GM19099 (cell line): ENCODE measurements around the gene DNAAF8.

ENCODE experiments used
- POLR2A ChIP-seq: IDR thresholded peaks from 3 replicates; pipeline ENCODE4 v1.6.1; 2011; ENCODE audit warnings: low read depth; ENCODE audit not compliant: insufficient read length; ENCODE audit errors: extremely low read depth

Gene DNAAF8

GRCh38 chr16:4734063-4734729, at the start of gene DNAAF8, which contains the start of gene ANKS3:
DNAAF8 (plus strand) TSS chr16:4734537; CDS start chr16:4736515, 1,978 bp downstream.
ANKS3 (minus strand) TSS chr16:4734271; CDS start chr16:4730149, 4,122 bp downstream.
- peak; percentile 70 for TF ChIP-seq POLR2A

DNA sequence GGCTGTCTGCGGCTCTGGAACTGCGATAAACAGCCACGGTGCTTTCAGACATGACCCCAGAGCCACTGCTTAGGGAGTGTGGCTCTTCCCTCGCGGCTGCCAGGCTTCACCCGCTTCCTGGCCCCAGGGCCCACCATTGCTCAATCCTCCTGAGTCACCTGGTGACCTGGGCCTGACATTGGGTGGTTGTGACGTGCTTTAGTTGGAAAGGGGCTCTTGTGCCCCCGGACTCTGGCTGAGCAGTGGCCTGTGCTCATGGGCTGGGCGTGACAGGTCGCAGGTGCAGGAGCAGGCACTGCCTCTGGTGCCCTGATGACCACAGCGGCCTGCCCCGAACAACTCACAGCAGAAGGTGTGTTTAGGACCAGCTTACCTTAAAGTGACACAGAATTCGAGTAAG, 49.6 kb upstream of the DNAAF8 start:
- no peak for TF ChIP-seq POLR2A

DNA sequence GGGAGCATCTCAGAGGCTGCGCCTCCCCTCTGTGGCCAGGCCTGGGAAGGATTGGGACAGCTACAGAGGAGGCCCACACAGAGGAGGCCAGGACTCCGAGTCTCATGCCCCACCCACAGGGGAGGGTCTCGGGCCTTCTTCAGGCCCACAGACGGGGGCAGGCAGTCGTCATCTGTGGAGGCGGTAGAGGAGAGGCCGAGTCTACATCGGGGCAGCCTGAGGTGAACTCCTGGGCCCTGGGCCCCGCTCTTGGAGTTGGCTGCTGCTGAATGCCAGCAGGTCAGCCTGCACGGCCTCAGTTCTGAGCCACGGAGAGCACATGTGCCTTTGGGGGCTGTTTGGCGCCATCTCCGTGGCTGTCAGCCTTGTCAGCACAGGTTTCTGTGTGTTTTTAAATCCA, 49.0 kb upstream of the DNAAF8 start:
- TF ChIP-seq POLR2A, result no peak

DNA sequence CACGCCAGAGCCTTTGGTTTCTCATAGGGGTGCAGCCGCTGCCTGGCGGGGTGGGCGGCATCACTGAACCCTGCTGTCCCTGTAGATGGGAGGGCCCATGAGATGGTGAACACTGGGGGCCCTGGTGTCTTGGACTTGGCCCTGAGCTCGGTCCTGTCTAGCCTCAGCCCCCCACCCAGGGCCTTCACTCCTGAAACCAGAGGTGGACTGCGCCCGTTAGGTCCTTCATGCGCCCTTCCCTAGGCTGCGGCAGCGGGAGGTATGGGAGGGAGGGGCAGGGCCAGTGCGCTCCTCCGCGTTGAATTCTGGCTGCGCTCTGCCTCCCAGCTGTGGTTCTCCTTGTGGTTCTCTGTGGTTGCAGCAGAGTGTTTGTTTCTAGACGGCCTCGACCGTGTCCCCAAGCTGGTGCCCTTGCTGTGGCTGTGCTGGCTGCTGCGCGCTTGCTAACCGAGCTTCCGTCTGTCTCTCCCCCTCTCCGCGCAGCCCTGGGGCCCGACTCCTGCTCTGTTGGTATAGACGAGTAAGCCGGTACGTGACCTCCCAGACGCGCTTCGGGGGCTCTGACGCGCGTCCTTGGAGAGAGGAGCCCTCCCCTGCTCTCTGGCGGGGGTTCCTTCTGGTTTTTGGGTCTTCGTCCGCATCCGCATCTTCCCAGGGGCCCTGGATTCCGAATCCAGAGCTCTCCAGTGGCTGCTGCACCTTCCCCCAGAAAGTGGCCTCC, 48.4 kb upstream of the DNAAF8 start:
- no peak for TF ChIP-seq POLR2A

GRCh38 chr16:4686497-4687210, 47.7 kb upstream of the DNAAF8 start:
- TF ChIP-seq POLR2A, result no peak

GRCh38 chr16:4687416-4687815, 46.9 kb upstream of the DNAAF8 start:
- TF ChIP-seq POLR2A, result no peak

- no peak for TF ChIP-seq POLR2A
Observed at GRCh38 chr16:4687946-4688673, 46.2 kb upstream of the DNAAF8 start.

GRCh38 chr16:4688674-4689045, 45.7 kb upstream of the DNAAF8 start:
- TF ChIP-seq POLR2A, result no peak

DNA sequence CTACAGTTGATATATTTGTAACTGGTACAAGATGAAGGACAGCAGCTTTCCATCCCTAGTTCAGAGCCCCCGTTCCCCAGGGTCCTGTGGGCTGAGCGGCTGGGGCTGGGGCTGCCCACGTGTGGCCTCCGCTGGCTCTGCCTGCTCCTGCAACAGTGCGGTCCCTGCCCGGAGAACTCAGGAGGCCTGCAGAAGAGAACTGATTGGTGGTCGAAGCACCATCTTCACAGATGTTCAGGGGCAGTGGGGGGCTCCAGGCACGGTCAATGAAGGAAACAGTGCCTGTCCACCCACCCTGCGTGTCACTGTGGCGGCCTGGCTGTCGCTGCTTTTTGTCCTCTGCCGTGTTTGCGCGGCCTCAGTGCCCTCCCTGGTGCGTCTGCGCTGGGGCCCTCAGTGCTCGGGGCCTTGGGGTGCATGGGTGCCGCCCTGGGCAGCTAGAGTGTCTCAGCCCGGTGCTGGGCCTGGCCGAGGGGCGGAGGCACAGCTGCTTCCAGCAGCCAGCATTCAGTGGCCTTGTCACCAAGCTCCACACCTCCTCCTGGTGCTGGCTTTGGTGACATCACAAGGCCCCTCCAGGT, 45.2 kb upstream of the DNAAF8 start:
- TF ChIP-seq POLR2A, result no peak

GRCh38 chr16:4689864-4690704, 44.3 kb upstream of the DNAAF8 start:
- no peak for TF ChIP-seq POLR2A

DNA sequence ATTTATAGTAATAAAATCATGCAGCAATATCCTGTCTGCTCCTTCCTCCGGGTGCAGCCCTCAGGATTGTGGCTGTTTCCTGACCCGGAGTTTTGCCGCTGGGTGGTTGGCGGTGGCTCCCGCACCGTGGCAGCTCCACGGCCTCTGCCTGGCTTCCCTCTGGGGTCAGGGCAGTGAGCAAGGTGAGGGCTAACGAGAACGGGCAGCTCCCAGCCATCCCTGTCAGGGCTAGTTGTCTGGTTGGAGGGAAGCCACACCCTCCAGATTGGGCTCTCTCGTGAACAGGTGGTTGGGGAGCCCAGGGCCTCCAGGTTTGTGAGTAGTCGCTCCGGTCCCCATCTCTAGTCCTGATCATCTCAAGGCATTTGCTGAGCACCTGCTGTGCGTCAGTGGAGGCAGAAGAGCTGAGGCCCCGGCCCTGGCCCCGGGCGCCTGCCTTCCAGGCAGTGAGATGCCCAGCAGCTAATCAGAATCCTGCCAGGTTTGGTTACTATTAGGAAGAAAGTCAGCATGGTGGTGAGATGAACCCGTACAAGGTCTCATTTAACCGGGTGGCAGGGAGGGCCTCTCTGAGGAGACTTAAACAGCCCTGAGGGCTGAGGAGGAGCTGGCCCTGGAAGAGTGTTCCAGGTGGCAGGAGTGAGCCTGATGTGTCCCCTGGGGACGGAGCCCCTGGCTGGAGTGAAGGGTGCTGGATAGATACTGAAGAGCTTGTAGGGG, 43.2 kb upstream of the DNAAF8 start:
- no peak for TF ChIP-seq POLR2A

DNA sequence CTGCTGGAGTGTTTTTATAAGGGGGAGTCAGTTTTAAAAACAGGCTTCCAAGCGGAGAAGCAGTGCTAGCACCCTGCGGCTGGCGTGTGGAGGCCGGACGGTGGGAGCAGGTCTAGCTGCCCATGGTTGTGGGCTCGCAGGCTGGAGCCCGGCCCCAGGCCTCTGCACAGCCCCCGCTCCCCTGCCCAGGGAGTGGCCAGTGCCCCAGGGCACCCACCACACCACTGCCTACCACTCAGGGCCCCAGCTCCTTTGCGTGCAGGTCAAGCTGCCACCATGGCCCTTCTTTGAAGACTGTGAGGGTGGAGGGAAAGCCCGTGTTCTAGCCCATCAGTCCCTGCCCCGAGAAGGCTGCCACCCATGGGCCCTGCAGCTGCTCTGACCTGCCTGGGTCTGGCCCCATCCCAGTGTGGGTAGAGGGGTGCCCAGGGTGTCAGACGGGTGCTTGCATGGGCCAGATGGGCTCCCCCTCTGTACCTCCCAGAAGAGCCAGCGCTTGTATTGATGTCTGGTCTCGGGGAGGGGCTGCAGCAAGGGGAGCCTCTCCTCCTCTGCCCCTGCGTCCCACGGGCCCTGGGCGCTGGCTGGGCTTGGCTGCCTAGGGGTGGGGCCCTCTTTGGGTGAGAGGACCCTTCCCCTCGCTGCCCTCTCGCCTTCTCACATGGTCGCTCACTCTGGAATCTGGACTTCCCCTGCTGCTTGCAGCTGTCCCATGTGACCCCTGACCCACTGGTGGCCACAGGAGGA, 42.5 kb upstream of the DNAAF8 start:
- no peak for TF ChIP-seq POLR2A
